HCT116 (cell line): Measurements from ENCODE around the gene NTRK3. TPM values are rescaled to one million over a fixed set of nuclear protein-coding genes. Genes with fewer than 3 reads are reported as not detected.

Source experiments
- ATAC-seq: fragments of 200-7000 bp; cut with Tn5 transposase; 2 replicates; pipeline ENCODE4 v1.9.1; 2020; ENCODE audit warnings: mild to moderate bottlenecking, moderate library complexity
- BruUV-seq: library from RNA; stranded (reverse); fragments of 400-500 nt; replicated peaks from 2 replicates; lab custom pipeline; 2021; lab: Mats Ljungman, UMichigan
- CTCF ChIA-PET: fragments of 300-600 bp; sonication (Branson Sonifier 250); formaldehyde crosslinking; loops from one replicate; lab custom pipeline; 2021; ENCODE audit warnings: antibody characterized with exemption; lab: Charles Lee
- POLR2A ChIA-PET: fragments of 300-600, 350-600 bp; sonication (Branson Sonifier 250); formaldehyde crosslinking; loops from one replicate; lab custom pipeline; 2021; ENCODE audit warnings: antibody characterized with exemption; lab: Charles Lee
- RAD21 ChIA-PET, 2 experiments: fragments of 300-600 bp; sonication (Branson Sonifier 250); formaldehyde crosslinking; loops; one replicate each; lab custom pipeline; 2023; ENCODE audit warnings: low total read pairs in 2 of 2; ENCODE audit not compliant: uncharacterized antibody in 2 of 2, unreplicated experiment in 2 of 2, low non-redundant PET in 1 of 2; lab: Charles Lee
- DNase-seq: peaks from one replicate; pipeline ENCODE4 v3.0.0-alpha.2; 2010; ENCODE audit warnings: low read depth, low spot score
- H2AFZ ChIP-seq: fragments of 200-600 bp; shearing (Covaris generic), sonication (generic); 2 replicates; pipeline ENCODE4 v1.6.1; 2017; ENCODE audit warnings: low read depth, mixed run types, mixed read lengths, antibody characterized with exemption, low read length; ENCODE audit not compliant: poor library complexity, severe bottlenecking
- H3K27ac ChIP-seq: 2 replicates; pipeline ENCODE4 v1.5.1; 2012; ENCODE audit warnings: low read depth, low read length
- H3K27me3 ChIP-seq: fragments of 200-600 bp; sonication (generic); 2 replicates; pipeline ENCODE4 v1.6.1; 2016; ENCODE audit warnings: mixed run types, low read length, mixed read lengths; ENCODE audit not compliant: insufficient read depth
- H3K36me3 ChIP-seq, 2 experiments: fragments of 200-500 bp in 1 of 2; fragments of 200-600 bp in 1 of 2; sonication (Bioruptor generic) in 1 of 2; sonication (generic) in 1 of 2; 2 replicates each; pipeline versions ENCODE4 v1.5.1 to v1.6.1; 2014 to 2016; ENCODE audit warnings: low read length in 2 of 2, inconsistent platforms in 1 of 2, mixed read lengths in 1 of 2, mixed run types in 1 of 2; ENCODE audit not compliant: insufficient read depth in 2 of 2, control insufficient read depth in 1 of 2
- H3K4me1 ChIP-seq, 2 experiments: fragments of 200-600 bp in 1 of 2; sonication (generic) in 1 of 2; 2 replicates each; pipeline versions ENCODE4 v1.5.1 to v1.6.1; 2012 to 2017; ENCODE audit warnings: low read length in 2 of 2, inconsistent platforms in 1 of 2, mild to moderate bottlenecking in 1 of 2, mixed read lengths in 1 of 2, mixed run types in 1 of 2, moderate library complexity in 1 of 2; ENCODE audit not compliant: insufficient read depth in 2 of 2, control insufficient read depth in 1 of 2
- H3K4me2 ChIP-seq: fragments of 200-600 bp; sonication (generic); 2 replicates; pipeline ENCODE4 v1.6.1; 2017; ENCODE audit warnings: mixed run types, low read length, mixed read lengths
- H3K4me3 ChIP-seq, 2 experiments: fragments of 200-600 bp in 1 of 2; sonication (generic) in 1 of 2; replicated peaks in 1 of 2; 2 replicates each; pipeline ENCODE4 v1.5.1; 2011 to 2016; ENCODE audit warnings: low read length in 2 of 2, control low read depth in 1 of 2, low read depth in 1 of 2, mild to moderate bottlenecking in 1 of 2, mixed read lengths in 1 of 2, mixed run types in 1 of 2
- H3K79me2 ChIP-seq: fragments of 200-600 bp; sonication (generic); 2 replicates; pipeline ENCODE4 v1.6.1; 2017; ENCODE audit warnings: mild to moderate bottlenecking, mixed run types, low read length, moderate library complexity, mixed read lengths; ENCODE audit not compliant: insufficient read depth
- H3K9ac ChIP-seq: fragments of 200-600 bp; sonication (generic); 2 replicates; pipeline ENCODE4 v1.6.1; 2016; ENCODE audit warnings: low read length, mixed read lengths
- H3K9me2 ChIP-seq: fragments of 200-600 bp; sonication (generic), shearing (Covaris generic); 2 replicates; pipeline ENCODE4 v1.6.1; 2017; ENCODE audit warnings: mixed run types, mild to moderate bottlenecking, moderate library complexity; ENCODE audit not compliant: insufficient read depth
- H3K9me3 ChIP-seq, 2 experiments: fragments of 200-500 bp in 1 of 2; fragments of 200-600 bp in 1 of 2; sonication (Bioruptor generic) in 1 of 2; sonication (generic) in 1 of 2; 2 replicates each; pipeline ENCODE4 v1.6.1; 2014 to 2017; ENCODE audit warnings: low read length in 2 of 2, mixed read lengths in 2 of 2, inconsistent platforms in 1 of 2, low read depth in 1 of 2, mild to moderate bottlenecking in 1 of 2, mixed run types in 1 of 2, moderate library complexity in 1 of 2; ENCODE audit not compliant: control insufficient read depth in 1 of 2, insufficient read depth in 1 of 2
- H4K20me1 ChIP-seq: fragments of 200-600 bp; sonication (generic), shearing (Covaris generic); 2 replicates; pipeline ENCODE4 v1.6.1; 2017; ENCODE audit warnings: mixed run types, mild to moderate bottlenecking, moderate library complexity; ENCODE audit not compliant: insufficient read depth
- CEBPB ChIP-seq: IDR thresholded peaks from 2 replicates; pipeline ENCODE4 v1.6.1; 2012; ENCODE audit warnings: low read depth
- EGR1 ChIP-seq: IDR thresholded peaks from 2 replicates; pipeline ENCODE4 v1.6.1; 2012; ENCODE audit warnings: low read depth
- ELF1 ChIP-seq: IDR thresholded peaks from 2 replicates; pipeline ENCODE4 v1.6.1; 2012; ENCODE audit warnings: low read depth, borderline replicate concordance
- EZH2 ChIP-seq: fragments of 200-600 bp; sonication (generic); IDR thresholded peaks from 2 replicates; pipeline ENCODE4 v1.6.1; 2017; ENCODE audit warnings: antibody characterized with exemption, mixed run types
- EZH2phosphoT487 ChIP-seq: fragments of 200-600 bp; IDR thresholded peaks from 2 replicates; pipeline ENCODE4 v1.6.1; 2018; ENCODE audit warnings: antibody characterized with exemption, borderline replicate concordance
- POLR2AphosphoS5 ChIP-seq: IDR thresholded peaks from 2 replicates; pipeline ENCODE4 v1.6.1; 2011; ENCODE audit warnings: mild to moderate bottlenecking, low read depth, low read length, moderate library complexity
- SIN3A ChIP-seq: IDR thresholded peaks from 2 replicates; pipeline ENCODE4 v1.6.1; 2012; ENCODE audit warnings: low read depth
- SP1 ChIP-seq: IDR thresholded peaks from 2 replicates; pipeline ENCODE4 v1.6.1; 2012; ENCODE audit warnings: low read depth
- SRF ChIP-seq: IDR thresholded peaks from 2 replicates; pipeline ENCODE4 v1.6.1; 2012; ENCODE audit warnings: low read depth
- TCF7L2 ChIP-seq: IDR thresholded peaks from 2 replicates; pipeline ENCODE4 v1.7.0; 2011; ENCODE audit warnings: borderline replicate concordance, inconsistent platforms; ENCODE audit not compliant: insufficient read depth, insufficient read length; ENCODE audit errors: extremely low read depth
- ZFX ChIP-seq: fragments of 450-650 bp; IDR thresholded peaks from 2 replicates; pipeline ENCODE4 v1.6.1; 2017
- intact Hi-C: fragments of 100-400 bp; cut with micrococcal nuclease; formaldehyde crosslinking; loops from 2 replicates; pipeline ENCODE4 v1.10.0; 2022
- total RNA-seq: library from RNA; stranded (reverse); gene quantifications from one replicate; pipeline ENCODE4 v1.2.1, GENCODE V29; 2021; ENCODE audit not compliant: unreplicated experiment
- TF ChIP-seq, protein P1 (sequence below): IDR thresholded peaks from 2 replicates; pipeline ENCODE4 v1.6.1; 2011; ENCODE audit warnings: mild to moderate bottlenecking, low read length, moderate library complexity; ENCODE audit not compliant: insufficient replicate concordance; ENCODE audit errors: extremely low read depth
- TF ChIP-seq, protein P2 (sequence below): IDR thresholded peaks from 2 replicates; pipeline ENCODE4 v1.6.1; 2012
- TF ChIP-seq, protein P3 (sequence below): IDR thresholded peaks from 2 replicates; pipeline ENCODE4 v1.6.1; 2012; ENCODE audit warnings: low read depth
- TF ChIP-seq, protein P4 (sequence below): IDR thresholded peaks from 2 replicates; pipeline ENCODE4 v1.6.1; 2012

Gene NTRK3
- total RNA-seq, 1 experiment from 2014 or later = not detected

DNA sequence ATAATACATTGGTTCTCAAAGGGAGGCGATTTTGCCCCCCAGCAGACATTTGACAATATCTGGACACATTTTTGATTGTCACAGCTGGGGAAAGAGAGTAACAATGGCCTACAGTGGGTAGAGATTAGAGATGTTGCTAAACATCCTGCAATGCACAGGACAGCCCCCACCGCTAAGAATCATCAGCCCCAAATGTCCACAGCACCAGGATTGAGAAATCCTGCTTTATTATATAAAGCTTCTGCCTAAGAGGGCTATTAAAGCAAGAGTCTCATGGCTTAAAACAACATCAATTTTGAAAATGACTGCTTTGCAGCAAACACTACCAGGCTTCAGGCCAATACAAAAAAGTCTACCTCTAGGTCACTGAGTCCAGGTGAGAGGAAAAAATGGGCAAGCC, 68.2 kb downstream of the NTRK3 start:
- Histone ChIP-seq H3K9me2 (no peaks in the 10 kb centered on the region), H4K20me1 (no peaks in the 10 kb centered on the region), H3K79me2 (no peaks in the 10 kb centered on the region), H3K9ac (no peak overlapping the region), H3K27ac (no peak overlapping the region), H3K27me3 (peaks cover 28% of the 10 kb centered on the region), H2AFZ (no peak overlapping the region), H3K4me2 (no peak overlapping the region), H3K4me1 (no peaks in the 10 kb centered on the region), H3K9me3 (no peaks in the 10 kb centered on the region), H3K4me3 (no peak overlapping the region), H3K36me3 (no peaks in the 10 kb centered on the region)
- TF ChIP-seq ZFX (no peak), POLR2AphosphoS5 (no peak), CEBPB (no peak), EZH2phosphoT487 (no peak), EZH2 (no peak), ELF1 (no peak), SRF (no peak), EGR1 (no peak), SIN3A (no peak), TCF7L2 (no peak), SP1 (no peak)
- TF ChIP-seq, protein P1, sequence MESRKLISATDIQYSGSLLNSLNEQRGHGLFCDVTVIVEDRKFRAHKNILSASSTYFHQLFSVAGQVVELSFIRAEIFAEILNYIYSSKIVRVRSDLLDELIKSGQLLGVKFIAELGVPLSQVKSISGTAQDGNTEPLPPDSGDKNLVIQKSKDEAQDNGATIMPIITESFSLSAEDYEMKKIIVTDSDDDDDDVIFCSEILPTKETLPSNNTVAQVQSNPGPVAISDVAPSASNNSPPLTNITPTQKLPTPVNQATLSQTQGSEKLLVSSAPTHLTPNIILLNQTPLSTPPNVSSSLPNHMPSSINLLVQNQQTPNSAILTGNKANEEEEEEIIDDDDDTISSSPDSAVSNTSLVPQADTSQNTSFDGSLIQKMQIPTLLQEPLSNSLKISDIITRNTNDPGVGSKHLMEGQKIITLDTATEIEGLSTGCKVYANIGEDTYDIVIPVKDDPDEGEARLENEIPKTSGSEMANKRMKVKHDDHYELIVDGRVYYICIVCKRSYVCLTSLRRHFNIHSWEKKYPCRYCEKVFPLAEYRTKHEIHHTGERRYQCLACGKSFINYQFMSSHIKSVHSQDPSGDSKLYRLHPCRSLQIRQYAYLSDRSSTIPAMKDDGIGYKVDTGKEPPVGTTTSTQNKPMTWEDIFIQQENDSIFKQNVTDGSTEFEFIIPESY = no peak
- TF ChIP-seq, protein P2, sequence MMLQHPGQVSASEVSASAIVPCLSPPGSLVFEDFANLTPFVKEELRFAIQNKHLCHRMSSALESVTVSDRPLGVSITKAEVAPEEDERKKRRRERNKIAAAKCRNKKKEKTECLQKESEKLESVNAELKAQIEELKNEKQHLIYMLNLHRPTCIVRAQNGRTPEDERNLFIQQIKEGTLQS = no peak
- TF ChIP-seq, protein P3, sequence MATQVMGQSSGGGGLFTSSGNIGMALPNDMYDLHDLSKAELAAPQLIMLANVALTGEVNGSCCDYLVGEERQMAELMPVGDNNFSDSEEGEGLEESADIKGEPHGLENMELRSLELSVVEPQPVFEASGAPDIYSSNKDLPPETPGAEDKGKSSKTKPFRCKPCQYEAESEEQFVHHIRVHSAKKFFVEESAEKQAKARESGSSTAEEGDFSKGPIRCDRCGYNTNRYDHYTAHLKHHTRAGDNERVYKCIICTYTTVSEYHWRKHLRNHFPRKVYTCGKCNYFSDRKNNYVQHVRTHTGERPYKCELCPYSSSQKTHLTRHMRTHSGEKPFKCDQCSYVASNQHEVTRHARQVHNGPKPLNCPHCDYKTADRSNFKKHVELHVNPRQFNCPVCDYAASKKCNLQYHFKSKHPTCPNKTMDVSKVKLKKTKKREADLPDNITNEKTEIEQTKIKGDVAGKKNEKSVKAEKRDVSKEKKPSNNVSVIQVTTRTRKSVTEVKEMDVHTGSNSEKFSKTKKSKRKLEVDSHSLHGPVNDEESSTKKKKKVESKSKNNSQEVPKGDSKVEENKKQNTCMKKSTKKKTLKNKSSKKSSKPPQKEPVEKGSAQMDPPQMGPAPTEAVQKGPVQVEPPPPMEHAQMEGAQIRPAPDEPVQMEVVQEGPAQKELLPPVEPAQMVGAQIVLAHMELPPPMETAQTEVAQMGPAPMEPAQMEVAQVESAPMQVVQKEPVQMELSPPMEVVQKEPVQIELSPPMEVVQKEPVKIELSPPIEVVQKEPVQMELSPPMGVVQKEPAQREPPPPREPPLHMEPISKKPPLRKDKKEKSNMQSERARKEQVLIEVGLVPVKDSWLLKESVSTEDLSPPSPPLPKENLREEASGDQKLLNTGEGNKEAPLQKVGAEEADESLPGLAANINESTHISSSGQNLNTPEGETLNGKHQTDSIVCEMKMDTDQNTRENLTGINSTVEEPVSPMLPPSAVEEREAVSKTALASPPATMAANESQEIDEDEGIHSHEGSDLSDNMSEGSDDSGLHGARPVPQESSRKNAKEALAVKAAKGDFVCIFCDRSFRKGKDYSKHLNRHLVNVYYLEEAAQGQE = no peak
- TF ChIP-seq, protein P4, sequence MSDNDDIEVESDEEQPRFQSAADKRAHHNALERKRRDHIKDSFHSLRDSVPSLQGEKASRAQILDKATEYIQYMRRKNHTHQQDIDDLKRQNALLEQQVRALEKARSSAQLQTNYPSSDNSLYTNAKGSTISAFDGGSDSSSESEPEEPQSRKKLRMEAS = no peak
- no peak for DNase-seq
- ChIA-PET RAD21 (no interaction called here), POLR2A (no interaction called here), CTCF (no interaction called here)
- BruUV-seq = no TSS peak
- intact Hi-C loops = no loop called here
- no peak for ATAC-seq
